ENCODE results near the gene NBAS. TPM values are rescaled to one million over a fixed set of nuclear protein-coding genes. Genes with fewer than 3 reads are reported as not detected.

NBAS gene
- polyA plus RNA-seq, 1 of the 3 experiments (the other 2 are of a cell fraction), result 12.0 TPM

- CTCF ChIA-PET, result interaction anchor here (0.6 to 2.2 kb wide), 2 partner anchors 13 to 22 kb away, joined by 3 to 7 read pairs; no protein-coding TSS in a partner anchor
- POLR2A ChIA-PET, result no interaction called here
- H3F3A ChIP-seq (replicated peaks; ENCODE audit: insufficient read depth), result no peaks in the 10 kb centered on the region
- no peak overlapping the region for H3K27ac ChIP-seq (ENCODE audit: low read depth in 2 of 2, low read length in 1 of 2)
- H3K79me2 ChIP-seq (ENCODE audit: insufficient read depth), result no peaks in the 10 kb centered on the region
- TF ChIP-seq YY1 (IDR thresholded peaks at IDR 0.05; ENCODE audit: low read depth) (no peak), POLR2AphosphoS5 (IDR thresholded peaks at IDR 0.05; ENCODE audit: low read depth, low read length) (no peak), NRF1 (IDR thresholded peaks at IDR 0.05; ENCODE audit: low read depth, low read length) (no peak), GATA2 (CRISPR knock-in tag; IDR thresholded peaks at IDR 0.05) (no peak), MAX (IDR thresholded peaks at IDR 0.05; ENCODE audit: low read depth) (no peak), MXI1 (IDR thresholded peaks at IDR 0.05; ENCODE audit: low read depth, low read length) (no peak), USF1 (IDR thresholded peaks at IDR 0.05; ENCODE audit: borderline replicate concordance, low read depth) (no peak), MEF2A (IDR thresholded peaks at IDR 0.05; ENCODE audit: borderline replicate concordance, low read depth) (no peak), RXRA (IDR thresholded peaks at IDR 0.05; ENCODE audit: borderline replicate concordance, low read depth) (no peak), ELF1 (IDR thresholded peaks at IDR 0.05) (no peak), CTCF (IDR thresholded peaks at IDR 0.05) (no peak), EP300 (IDR thresholded peaks at IDR 0.05; ENCODE audit: borderline replicate concordance in 1 of 2, low read depth in 1 of 2, low read length in 1 of 2) (no peak), GABPA (IDR thresholded peaks at IDR 0.05; ENCODE audit: low read depth) (no peak), SIN3A (IDR thresholded peaks at IDR 0.05; ENCODE audit: borderline replicate concordance, low read depth, low read length) (no peak), NFIC (IDR thresholded peaks at IDR 0.05; ENCODE audit: borderline replicate concordance) (no peak), CHD2 (IDR thresholded peaks at IDR 0.05; ENCODE audit: low read length, partially characterized antibody) (no peak), RCOR1 (IDR thresholded peaks at IDR 0.05; ENCODE audit: low read length) (no peak)
- TF ChIP-seq, protein P1, sequence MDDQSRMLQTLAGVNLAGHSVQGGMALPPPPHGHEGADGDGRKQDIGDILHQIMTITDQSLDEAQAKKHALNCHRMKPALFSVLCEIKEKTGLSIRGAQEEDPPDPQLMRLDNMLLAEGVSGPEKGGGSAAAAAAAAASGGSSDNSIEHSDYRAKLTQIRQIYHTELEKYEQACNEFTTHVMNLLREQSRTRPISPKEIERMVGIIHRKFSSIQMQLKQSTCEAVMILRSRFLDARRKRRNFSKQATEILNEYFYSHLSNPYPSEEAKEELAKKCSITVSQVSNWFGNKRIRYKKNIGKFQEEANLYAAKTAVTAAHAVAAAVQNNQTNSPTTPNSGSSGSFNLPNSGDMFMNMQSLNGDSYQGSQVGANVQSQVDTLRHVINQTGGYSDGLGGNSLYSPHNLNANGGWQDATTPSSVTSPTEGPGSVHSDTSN (IDR thresholded peaks at IDR 0.05), result no peak
- H3K9ac ChIP-seq, result no peak overlapping the region
- no peak overlapping the region for H2AFZ ChIP-seq (ENCODE audit: low read depth)
- no peaks in the 10 kb centered on the region for H3K4me1 ChIP-seq (ENCODE audit: control insufficient read depth in 1 of 2, insufficient read depth in 2 of 2, low read depth in 1 of 2, low read length in 1 of 2)
- H3K4me3 ChIP-seq (ENCODE audit: low read depth in 2 of 2, low read length in 1 of 2), result no peak overlapping the region
- no peaks in the 10 kb centered on the region for H4K20me1 ChIP-seq (ENCODE audit: insufficient read depth)
- no peak overlapping the region for H3K4me2 ChIP-seq
- H3K27me3 ChIP-seq (ENCODE audit: insufficient read depth), result no peaks in the 10 kb centered on the region
- no peaks in the 10 kb centered on the region for H3K9me2 ChIP-seq
- 81% methylated on average over 2 of the region's 2 CpGs for WGBS (ENCODE audit: low lambda C conversion rate)
- no peak for DNase-seq
- peaks cover 17 to 48% of the 10 kb centered on the region in 2 experiments for H3K36me3 ChIP-seq (replicated peaks in 1 of 2; ENCODE audit: control insufficient read depth in 1 of 2, insufficient read depth in 2 of 2, low read length in 1 of 2)
- H3K9me3 ChIP-seq, result no peaks in the 10 kb centered on the region; the same call in 1 of the 2 replicates
Measured at GRCh38 chr2:15450808-15451207, 110.3 kb downstream of the NBAS start.

Data from SK-N-SH (cell line).